IPS-18a (cell line): ENCODE data around the gene USP34.
A peak's percentile ranks its signal among the peaks of the same experiment; 100 is the strongest.
"Not testable (repeated sequence)": the region's sequence is repeated elsewhere in the genome, so short reads cannot be mapped to it uniquely, and the experiment has no call there.

Experiments used
- H3K27ac ChIP-seq: one replicate; pipeline ENCODE4 v1.5.1; 2013; ENCODE audit warnings: low read length
- H3K27me3 ChIP-seq: one replicate; pipeline ENCODE4 v1.6.1; 2013; ENCODE audit warnings: mild to moderate bottlenecking, low read length; ENCODE audit not compliant: control insufficient read depth, insufficient read depth
- H3K36me3 ChIP-seq: one replicate; pipeline ENCODE4 v1.6.1; 2013; ENCODE audit warnings: low read depth, low read length; ENCODE audit not compliant: control insufficient read depth
- H3K4me1 ChIP-seq: one replicate; pipeline ENCODE4 v1.6.1; 2013; ENCODE audit warnings: low read depth, low read length; ENCODE audit not compliant: control insufficient read depth
- H3K4me3 ChIP-seq: one replicate; pipeline ENCODE4 v1.5.1; 2013; ENCODE audit warnings: low read length
- H3K9ac ChIP-seq: one replicate; pipeline ENCODE4 v1.6.1; 2013; ENCODE audit warnings: mild to moderate bottlenecking, low read length, moderate library complexity
- H3K9me3 ChIP-seq: one replicate; pipeline ENCODE4 v1.6.1; 2013; ENCODE audit warnings: low read depth, low read length; ENCODE audit not compliant: control insufficient read depth

USP34 gene

GRCh38 chr2:61476929-61477589 is 6.2 kb upstream of the USP34 start:
- not testable (repeated sequence) for H3K9ac ChIP-seq, H3K27me3 ChIP-seq, H3K9me3 ChIP-seq, H3K4me1 ChIP-seq, H3K27ac ChIP-seq, H3K4me3 ChIP-seq
- peaks cover 48% of the 10 kb centered on the region for H3K36me3 ChIP-seq

- peak overlapping the region; percentile 92 for H3K9ac ChIP-seq
- H3K36me3 ChIP-seq = peaks cover 9% of the 10 kb centered on the region
- H3K4me1 ChIP-seq = peaks cover 9% of the 10 kb centered on the region
- no peaks in the 10 kb centered on the region for H3K9me3 ChIP-seq
- peak overlapping the region; percentile 89 for H3K27ac ChIP-seq
- peak overlapping the region; percentile 93 for H3K4me3 ChIP-seq
- no peaks in the 10 kb centered on the region for H3K27me3 ChIP-seq
These were observed 1.3 kb upstream of the USP34 start for GRCh38 chr2:61471905-61472805.

GRCh38 chr2:61470122-61470951 is 550 bp downstream of the USP34 start:
- Histone ChIP-seq H3K9me3 (no peaks in the 10 kb centered on the region), H3K4me3 (peak overlapping the region; percentile 96), H3K27ac (peak overlapping the region; percentile 85), H3K27me3 (no peaks in the 10 kb centered on the region), H3K36me3 (peaks cover 9% of the 10 kb centered on the region), H3K4me1 (peaks cover 9% of the 10 kb centered on the region), H3K9ac (peak overlapping the region; percentile 94)

- no peaks in the 10 kb centered on the region for H3K27me3 ChIP-seq
- H3K9ac ChIP-seq = peak overlapping the region; percentile 94
- H3K4me3 ChIP-seq = peak overlapping the region; percentile 96
- H3K9me3 ChIP-seq = no peaks in the 10 kb centered on the region
- H3K4me1 ChIP-seq = peaks cover 17% of the 10 kb centered on the region
- peaks cover 9% of the 10 kb centered on the region for H3K36me3 ChIP-seq
- peak overlapping the region; percentile 85 for H3K27ac ChIP-seq
These were observed 1.3 kb downstream of the USP34 start for GRCh38 chr2:61469424-61470121.

- not testable (repeated sequence) for H3K4me3 ChIP-seq, H3K9me3 ChIP-seq, H3K36me3 ChIP-seq, H3K9ac ChIP-seq, H3K27me3 ChIP-seq, H3K27ac ChIP-seq
- peaks cover 19% of the 10 kb centered on the region for H3K4me1 ChIP-seq
These were observed 2.7 kb downstream of the USP34 start for GRCh38 chr2:61468231-61468630.

- H3K4me3 ChIP-seq = no peak overlapping the region
- H3K36me3 ChIP-seq = peaks cover 9% of the 10 kb centered on the region
- no peaks in the 10 kb centered on the region for H3K9me3 ChIP-seq
- peaks cover 19% of the 10 kb centered on the region for H3K4me1 ChIP-seq
- no peak overlapping the region for H3K27ac ChIP-seq
- no peaks in the 10 kb centered on the region for H3K27me3 ChIP-seq
- H3K9ac ChIP-seq = no peak overlapping the region
These were observed 5.8 kb downstream of the USP34 start for GRCh38 chr2:61465045-61465444.

GRCh38 chr2:61463769-61464475 is 7.0 kb downstream of the USP34 start:
- Histone ChIP-seq H3K9ac (no peak overlapping the region), H3K4me3 (no peak overlapping the region)

GRCh38 chr2:61461404-61461803 is 9.5 kb downstream of the USP34 start:
- no peak overlapping the region for H3K4me3 ChIP-seq
- no peaks in the 10 kb centered on the region for H3K27me3 ChIP-seq
- peaks cover 11% of the 10 kb centered on the region for H3K4me1 ChIP-seq
- H3K36me3 ChIP-seq = no peaks in the 10 kb centered on the region
- H3K9me3 ChIP-seq = no peaks in the 10 kb centered on the region
- no peak overlapping the region for H3K27ac ChIP-seq
- no peak overlapping the region for H3K9ac ChIP-seq

More at GRCh38 chr2:61463769-61464475, 7.0 kb downstream of the USP34 start:
- H3K27me3 ChIP-seq = no peaks in the 10 kb centered on the region
- H3K4me1 ChIP-seq = peaks cover 13% of the 10 kb centered on the region
- H3K9me3 ChIP-seq = no peaks in the 10 kb centered on the region
- H3K27ac ChIP-seq = no peak overlapping the region
- H3K36me3 ChIP-seq = peaks cover 9% of the 10 kb centered on the region

- Histone ChIP-seq H3K9ac (no peak overlapping the region), H3K27me3 (no peaks in the 10 kb centered on the region), H3K27ac (no peak overlapping the region), H3K9me3 (no peaks in the 10 kb centered on the region), H3K36me3 (no peaks in the 10 kb centered on the region), H3K4me1 (peaks cover 9% of the 10 kb centered on the region), H3K4me3 (no peak overlapping the region)
These were observed 10.7 kb downstream of the USP34 start for GRCh38 chr2:61460163-61460562.

GRCh38 chr2:61456746-61457420 is 14.0 kb downstream of the USP34 start:
- no peaks in the 10 kb centered on the region for H3K36me3 ChIP-seq

More at GRCh38 chr2:61456746-61457420, 14.0 kb downstream of the USP34 start:
- Histone ChIP-seq H3K9me3 (no peaks in the 10 kb centered on the region), H3K27ac (no peak overlapping the region), H3K4me1 (no peaks in the 10 kb centered on the region), H3K4me3 (no peak overlapping the region), H3K27me3 (no peaks in the 10 kb centered on the region), H3K9ac (no peak overlapping the region)
